RWPE1 (cell line): Measurements from ENCODE around the gene CUX1.
"Not testable (repeated sequence)": the region's sequence is repeated elsewhere in the genome, so short reads cannot be mapped to it uniquely, and the experiment has no call there.

Experiments
- CTCF ChIA-PET: fragments of 350-600 bp; sonication (Branson Sonifier 250); formaldehyde crosslinking; extraction: SDS; loops from one replicate; lab custom pipeline; 2021; lab: Yijun Ruan, JAX
- POLR2A ChIA-PET: fragments of 400-600 bp; formaldehyde crosslinking; extraction: SDS; loops from one replicate; lab custom pipeline; 2020; ENCODE audit warnings: antibody characterized with exemption; ENCODE audit not compliant: low non-redundant PET; lab: Yijun Ruan, JAX
- DNase-seq: peaks from one replicate; pipeline ENCODE4 v3.0.0; 2012; ENCODE audit warnings: low spot score
- H3K27ac ChIP-seq: fragments of 450-650 bp; 2 replicates; pipeline ENCODE4 v1.5.1; 2017
- CTCF ChIP-seq: fragments of 450-650 bp; conservative IDR thresholded peaks from 2 replicates; pipeline ENCODE4 v1.5.1; 2017; ENCODE audit warnings: low read depth, mild to moderate bottlenecking

The CUX1 gene

GRCh38 chr7:102321351-102322201, 504.1 kb downstream of the CUX1 start:
- no peak for TF ChIP-seq CTCF
- DNase-seq = no peak
- H3K27ac ChIP-seq = no peak overlapping the region
- ChIA-PET CTCF (interaction anchor here (0.6 to 1.0 kb wide), 2 partner anchors 87 to 911 kb away, joined by 3 to 4 read pairs; no protein-coding TSS in a partner anchor), POLR2A (no interaction called here)

GRCh38 chr7:102322202-102322715, 504.8 kb downstream of the CUX1 start:
- ChIA-PET CTCF (no interaction called here), POLR2A (no interaction called here)
- H3K27ac ChIP-seq = no peak overlapping the region
- no peak for TF ChIP-seq CTCF
- no peak for DNase-seq

- no peak for DNase-seq
- H3K27ac ChIP-seq = no peak overlapping the region
- CTCF ChIA-PET = no interaction called here
- no peak for TF ChIP-seq CTCF
- POLR2A ChIA-PET = no interaction called here
Observed at GRCh38 chr7:102323914-102324195, 506.4 kb downstream of the CUX1 start.

- CTCF ChIA-PET, DNase-seq, POLR2A ChIA-PET, H3K27ac ChIP-seq: not testable (repeated sequence)
Observed at GRCh38 chr7:102325106-102325505, 507.7 kb downstream of the CUX1 start.

GRCh38 chr7:102326157-102326889, 508.9 kb downstream of the CUX1 start:
- ChIA-PET CTCF (no interaction called here), POLR2A (no interaction called here)

GRCh38 chr7:102327183-102327582, 509.8 kb downstream of the CUX1 start:
- H3K27ac ChIP-seq, POLR2A ChIA-PET, CTCF ChIA-PET, DNase-seq: not testable (repeated sequence)

More at GRCh38 chr7:102326157-102326889, 508.9 kb downstream of the CUX1 start:
- TF ChIP-seq CTCF = no peak
- no peak overlapping the region for H3K27ac ChIP-seq
- DNase-seq = no peak

GRCh38 chr7:102328863-102329262, 511.4 kb downstream of the CUX1 start:
- POLR2A ChIA-PET, H3K27ac ChIP-seq, CTCF ChIA-PET, DNase-seq: not testable (repeated sequence)

- H3K27ac ChIP-seq, POLR2A ChIA-PET, CTCF ChIA-PET, DNase-seq: not testable (repeated sequence)
Observed at GRCh38 chr7:102329366-102329765, 511.9 kb downstream of the CUX1 start.

GRCh38 chr7:102330666-102331460, 513.4 kb downstream of the CUX1 start:
- H3K27ac ChIP-seq, DNase-seq: not testable (repeated sequence)
- POLR2A ChIA-PET = interaction anchor here (0.6 kb wide), 1 partner anchor 12 kb away, joined by 5 read pairs; no protein-coding TSS in a partner anchor
- CTCF ChIA-PET = interaction anchor here (0.7 kb wide), 1 partner anchor 18 kb away, joined by 6 read pairs; no protein-coding TSS in a partner anchor
